Measurements from ENCODE around the gene ZNF714.
A peak's percentile ranks its signal among the peaks of the same experiment; 100 is the strongest.
"Not testable (repeated sequence)": the region's sequence is repeated elsewhere in the genome, so short reads cannot be mapped to it uniquely, and the experiment has no call there.

Gene ZNF714

GRCh38 chr19:21138130-21138529 is 56.1 kb downstream of the ZNF714 start:
- ATAC-seq (replicated peaks; ENCODE audit: extremely low read depth, poor library complexity, severe bottlenecking) (no peak), DNase-seq (ENCODE audit: low spot score in 2 of 2) (no peak)
- Mint-ChIP-seq H3K27me3 (peaks cover 13% of the 10 kb centered on the region), H3K4me1 (peaks cover 16% of the 10 kb centered on the region), H3K4me3 (no peak overlapping the region), H3K36me3 (ENCODE audit: insufficient read depth) (peaks cover 14% of the 10 kb centered on the region), H3K27ac (ENCODE audit: low read depth) (no peak overlapping the region), H3K9me3 (no peaks in the 10 kb centered on the region)

GRCh38 chr19:21141006-21141405 is 59.0 kb downstream of the ZNF714 start:
- not testable (repeated sequence) for H3K27me3 Mint-ChIP-seq; H3K27ac Mint-ChIP-seq (ENCODE audit: low read depth); H3K4me3 Mint-ChIP-seq; H3K9me3 Mint-ChIP-seq; DNase-seq (ENCODE audit: low spot score in 2 of 2); ATAC-seq (replicated peaks; ENCODE audit: extremely low read depth, poor library complexity, severe bottlenecking)
- peaks cover 35% of the 10 kb centered on the region for H3K36me3 Mint-ChIP-seq (ENCODE audit: insufficient read depth)
- peaks cover 32% of the 10 kb centered on the region for H3K4me1 Mint-ChIP-seq

- peaks cover 44% of the 10 kb centered on the region for H3K36me3 Mint-ChIP-seq (ENCODE audit: insufficient read depth)
- H3K4me1 Mint-ChIP-seq = peaks cover 42% of the 10 kb centered on the region
- H3K27ac Mint-ChIP-seq (ENCODE audit: low read depth) = peak within 1 kb of the TSS; percentile 96
- H3K4me3 Mint-ChIP-seq = peak within 1 kb of the TSS; percentile 93
- H3K27me3 Mint-ChIP-seq = no peaks in the 10 kb centered on the region
- ATAC-seq (replicated peaks; ENCODE audit: extremely low read depth, poor library complexity, severe bottlenecking) = peak; percentile 100
- no peaks in the 10 kb centered on the region for H3K9me3 Mint-ChIP-seq
- peak; percentile 74 to 87 for DNase-seq (ENCODE audit: low spot score in 2 of 2)
These were observed 59.9 kb downstream of the ZNF714 start, which contains the start of gene ZNF431 for GRCh38 chr19:21141787-21142464. Gene ZNF431 (plus strand): TSS chr19:21142040. CDS start chr19:21142184, 144 bp downstream.

- Mint-ChIP-seq H3K27ac (ENCODE audit: low read depth) (peak overlapping the region; percentile 96), H3K4me3 (peak overlapping the region; percentile 93), H3K4me1 (peaks cover 45% of the 10 kb centered on the region), H3K27me3 (no peaks in the 10 kb centered on the region), H3K9me3 (no peaks in the 10 kb centered on the region), H3K36me3 (ENCODE audit: insufficient read depth) (peaks cover 52% of the 10 kb centered on the region)
- DNase-seq (ENCODE audit: low spot score in 2 of 2) (no peak), ATAC-seq (replicated peaks; ENCODE audit: extremely low read depth, poor library complexity, severe bottlenecking) (no peak)
These were observed 61.4 kb downstream of the ZNF714 start for GRCh38 chr19:21143428-21143827.

- no peak for DNase-seq (ENCODE audit: low spot score in 2 of 2)
- peak overlapping the region; percentile 93 for H3K4me3 Mint-ChIP-seq
- peaks cover 52% of the 10 kb centered on the region for H3K36me3 Mint-ChIP-seq (ENCODE audit: insufficient read depth)
- peaks cover 45% of the 10 kb centered on the region for H3K4me1 Mint-ChIP-seq
- H3K9me3 Mint-ChIP-seq = no peaks in the 10 kb centered on the region
- no peak overlapping the region for H3K27ac Mint-ChIP-seq (ENCODE audit: low read depth)
- ATAC-seq (replicated peaks; ENCODE audit: extremely low read depth, poor library complexity, severe bottlenecking) = no peak
- H3K27me3 Mint-ChIP-seq = no peaks in the 10 kb centered on the region
These were observed 61.9 kb downstream of the ZNF714 start for GRCh38 chr19:21143854-21144253.

- Mint-ChIP-seq H3K36me3 (ENCODE audit: insufficient read depth) (peaks cover 52% of the 10 kb centered on the region), H3K27ac (ENCODE audit: low read depth) (no peak overlapping the region), H3K27me3 (no peaks in the 10 kb centered on the region), H3K4me3 (no peak overlapping the region), H3K4me1 (peaks cover 49% of the 10 kb centered on the region), H3K9me3 (no peaks in the 10 kb centered on the region)
- no peak for ATAC-seq (replicated peaks; ENCODE audit: extremely low read depth, poor library complexity, severe bottlenecking)
- DNase-seq (ENCODE audit: low spot score in 2 of 2) = no peak
These were observed 65.5 kb downstream of the ZNF714 start for GRCh38 chr19:21147540-21147939.

GRCh38 chr19:21148681-21149080 is 66.7 kb downstream of the ZNF714 start:
- Mint-ChIP-seq H3K36me3 (ENCODE audit: insufficient read depth) (peaks cover 47% of the 10 kb centered on the region), H3K4me1 (peaks cover 38% of the 10 kb centered on the region), H3K9me3 (no peaks in the 10 kb centered on the region), H3K27ac (ENCODE audit: low read depth) (no peak overlapping the region), H3K27me3 (no peaks in the 10 kb centered on the region), H3K4me3 (no peak overlapping the region)
- no peak for ATAC-seq (replicated peaks; ENCODE audit: extremely low read depth, poor library complexity, severe bottlenecking)
- no peak for DNase-seq (ENCODE audit: low spot score in 2 of 2)

GRCh38 chr19:21149877-21150276 is 67.9 kb downstream of the ZNF714 start:
- Mint-ChIP-seq H3K9me3 (no peaks in the 10 kb centered on the region), H3K4me1 (peaks cover 38% of the 10 kb centered on the region), H3K27me3 (no peaks in the 10 kb centered on the region), H3K36me3 (ENCODE audit: insufficient read depth) (peaks cover 38% of the 10 kb centered on the region), H3K4me3 (no peak overlapping the region), H3K27ac (ENCODE audit: low read depth) (no peak overlapping the region)
- ATAC-seq (replicated peaks; ENCODE audit: extremely low read depth, poor library complexity, severe bottlenecking) = no peak
- no peak for DNase-seq (ENCODE audit: low spot score in 2 of 2)

GRCh38 chr19:21151460-21151859 is 69.5 kb downstream of the ZNF714 start:
- Mint-ChIP-seq H3K36me3 (ENCODE audit: insufficient read depth) (peaks cover 26% of the 10 kb centered on the region), H3K27me3 (no peaks in the 10 kb centered on the region), H3K4me1 (peaks cover 33% of the 10 kb centered on the region), H3K27ac (ENCODE audit: low read depth) (peak overlapping the region; percentile 64), H3K9me3 (no peaks in the 10 kb centered on the region), H3K4me3 (no peak overlapping the region)
- ATAC-seq (replicated peaks; ENCODE audit: extremely low read depth, poor library complexity, severe bottlenecking) (no peak), DNase-seq (ENCODE audit: low spot score in 2 of 2) (no peak)

GRCh38 chr19:21158523-21159135 is 76.6 kb downstream of the ZNF714 start:
- ATAC-seq (replicated peaks; ENCODE audit: extremely low read depth, poor library complexity, severe bottlenecking) (no peak), DNase-seq (ENCODE audit: low spot score in 2 of 2) (no peak)
- Mint-ChIP-seq H3K4me1 (peaks cover 46% of the 10 kb centered on the region), H3K36me3 (ENCODE audit: insufficient read depth) (peaks cover 12% of the 10 kb centered on the region), H3K4me3 (no peak overlapping the region), H3K9me3 (no peaks in the 10 kb centered on the region), H3K27me3 (no peaks in the 10 kb centered on the region), H3K27ac (ENCODE audit: low read depth) (peak overlapping the region; percentile 55)

- Mint-ChIP-seq H3K36me3 (ENCODE audit: insufficient read depth) (peaks cover 29% of the 10 kb centered on the region), H3K4me1 (peaks cover 14% of the 10 kb centered on the region), H3K4me3 (no peak overlapping the region), H3K9me3 (no peaks in the 10 kb centered on the region), H3K27me3 (no peaks in the 10 kb centered on the region), H3K27ac (ENCODE audit: low read depth) (no peak overlapping the region)
- no peak for ATAC-seq (replicated peaks; ENCODE audit: extremely low read depth, poor library complexity, severe bottlenecking)
- no peak for DNase-seq (ENCODE audit: low spot score in 2 of 2)
These were observed 82.5 kb downstream of the ZNF714 start for GRCh38 chr19:21164541-21164940.

GRCh38 chr19:21166436-21166835 is 84.4 kb downstream of the ZNF714 start:
- H3K9me3 Mint-ChIP-seq = no peaks in the 10 kb centered on the region
- no peak overlapping the region for H3K4me3 Mint-ChIP-seq
- H3K4me1 Mint-ChIP-seq = peaks cover 6% of the 10 kb centered on the region
- DNase-seq (ENCODE audit: low spot score in 2 of 2) = no peak
- no peak for ATAC-seq (replicated peaks; ENCODE audit: extremely low read depth, poor library complexity, severe bottlenecking)
- H3K27me3 Mint-ChIP-seq = no peaks in the 10 kb centered on the region
- no peak overlapping the region for H3K27ac Mint-ChIP-seq (ENCODE audit: low read depth)
- H3K36me3 Mint-ChIP-seq (ENCODE audit: insufficient read depth) = peaks cover 37% of the 10 kb centered on the region

Measured in central memory CD8-positive, alpha-beta T cell (primary cell).